Measurements from ENCODE around the gene DNAJC28.
"Not testable (repeated sequence)": the region's sequence is repeated elsewhere in the genome, so short reads cannot be mapped to it uniquely, and the experiment has no call there.

Gene DNAJC28

DNA sequence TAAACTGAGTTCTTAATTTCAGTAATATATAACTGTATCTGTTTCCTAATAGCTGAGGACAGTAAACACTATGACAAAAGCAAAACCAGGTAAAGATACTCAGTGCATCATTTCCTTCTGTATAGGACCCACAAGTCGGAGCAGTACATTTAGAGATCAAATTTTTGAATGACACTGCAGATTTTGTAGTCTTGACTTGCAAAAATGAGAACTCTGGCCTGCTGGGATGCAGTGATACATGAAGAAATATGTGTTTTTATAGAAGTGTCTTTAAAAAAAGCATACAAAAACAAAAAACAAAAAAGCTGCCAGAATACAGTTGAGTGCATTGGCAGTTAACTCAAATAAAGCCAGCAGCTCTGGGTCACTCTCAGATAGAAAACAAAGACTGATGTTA lies 31.4 kb upstream of the DNAJC28 start:
- no peak for DNase-seq (ENCODE audit: low read depth)
- no peak overlapping the region for H3K4me3 ChIP-seq (replicated peaks; ENCODE audit: low read depth, low read length)
- TF ChIP-seq, protein P1, sequence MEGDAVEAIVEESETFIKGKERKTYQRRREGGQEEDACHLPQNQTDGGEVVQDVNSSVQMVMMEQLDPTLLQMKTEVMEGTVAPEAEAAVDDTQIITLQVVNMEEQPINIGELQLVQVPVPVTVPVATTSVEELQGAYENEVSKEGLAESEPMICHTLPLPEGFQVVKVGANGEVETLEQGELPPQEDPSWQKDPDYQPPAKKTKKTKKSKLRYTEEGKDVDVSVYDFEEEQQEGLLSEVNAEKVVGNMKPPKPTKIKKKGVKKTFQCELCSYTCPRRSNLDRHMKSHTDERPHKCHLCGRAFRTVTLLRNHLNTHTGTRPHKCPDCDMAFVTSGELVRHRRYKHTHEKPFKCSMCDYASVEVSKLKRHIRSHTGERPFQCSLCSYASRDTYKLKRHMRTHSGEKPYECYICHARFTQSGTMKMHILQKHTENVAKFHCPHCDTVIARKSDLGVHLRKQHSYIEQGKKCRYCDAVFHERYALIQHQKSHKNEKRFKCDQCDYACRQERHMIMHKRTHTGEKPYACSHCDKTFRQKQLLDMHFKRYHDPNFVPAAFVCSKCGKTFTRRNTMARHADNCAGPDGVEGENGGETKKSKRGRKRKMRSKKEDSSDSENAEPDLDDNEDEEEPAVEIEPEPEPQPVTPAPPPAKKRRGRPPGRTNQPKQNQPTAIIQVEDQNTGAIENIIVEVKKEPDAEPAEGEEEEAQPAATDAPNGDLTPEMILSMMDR (IDR thresholded peaks at IDR 0.05; ENCODE audit: low read length, missing control alignments), result no peak

- DNase-seq (ENCODE audit: low read depth), result no peak
- no peak overlapping the region for H3K4me3 ChIP-seq (replicated peaks; ENCODE audit: low read depth, low read length)
- TF ChIP-seq, protein P1 (IDR thresholded peaks at IDR 0.05; ENCODE audit: low read length, missing control alignments), result no peak
Observed at GRCh38 chr21:33522297-33522952, 30.9 kb upstream of the DNAJC28 start.

DNA sequence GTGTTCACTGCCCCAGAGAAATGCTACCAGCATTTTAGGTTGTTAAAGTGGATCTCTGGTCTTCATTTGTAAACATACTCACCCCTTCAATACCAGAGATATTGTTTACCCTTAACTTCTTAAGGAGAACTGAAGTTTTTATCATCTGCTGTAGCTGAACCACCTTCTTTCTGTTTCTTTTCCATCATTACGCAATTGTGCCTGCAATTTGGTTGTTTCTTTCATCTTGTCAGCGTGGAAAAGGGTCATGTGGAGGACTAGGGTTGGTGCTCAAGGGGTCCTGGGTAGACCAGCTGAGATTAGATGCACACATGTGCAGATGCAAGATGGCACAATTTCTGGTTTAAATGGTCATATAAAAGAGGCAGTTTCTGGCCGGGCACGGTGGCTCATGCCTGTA lies 27.4 kb upstream of the DNAJC28 start:
- TF ChIP-seq, protein P1 (IDR thresholded peaks at IDR 0.05; ENCODE audit: low read length, missing control alignments), result no peak
- no peak for DNase-seq (ENCODE audit: low read depth)
- no peak overlapping the region for H3K4me3 ChIP-seq (replicated peaks; ENCODE audit: low read depth, low read length)

DNA sequence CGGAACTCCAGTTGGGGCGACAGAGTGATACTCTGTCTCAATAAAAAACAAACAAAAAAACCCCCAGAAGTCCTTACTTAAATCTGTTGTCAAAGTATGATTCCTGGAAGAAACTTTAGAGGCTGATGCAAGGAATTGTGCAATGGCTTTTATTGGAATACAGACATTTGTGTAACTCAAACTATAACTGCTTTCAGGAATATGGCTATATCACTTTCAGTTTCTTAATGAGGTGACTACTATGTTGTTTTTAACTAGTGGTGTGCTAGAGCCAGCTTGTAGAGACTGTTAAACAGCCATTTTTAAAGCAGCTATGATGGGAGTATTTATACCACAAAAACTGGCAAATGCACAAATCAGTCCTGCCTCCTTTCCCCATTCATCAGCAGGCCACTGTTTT lies 22.7 kb upstream of the DNAJC28 start:
- TF ChIP-seq, protein P1 (IDR thresholded peaks at IDR 0.05; ENCODE audit: low read length, missing control alignments), result no peak
- peak; percentile 43 for DNase-seq (ENCODE audit: low read depth)
- H3K4me3 ChIP-seq (replicated peaks; ENCODE audit: low read depth, low read length), result no peak overlapping the region

GRCh38 chr21:33512481-33512880 lies 21.0 kb upstream of the DNAJC28 start:
- no peak for DNase-seq (ENCODE audit: low read depth)
- H3K4me3 ChIP-seq (replicated peaks; ENCODE audit: low read depth, low read length), result no peak overlapping the region
- TF ChIP-seq, protein P1 (IDR thresholded peaks at IDR 0.05; ENCODE audit: low read length, missing control alignments), result no peak

GRCh38 chr21:33511639-33512038 lies 20.1 kb upstream of the DNAJC28 start:
- no peak for DNase-seq (ENCODE audit: low read depth)
- H3K4me3 ChIP-seq (replicated peaks; ENCODE audit: low read depth, low read length), result no peak overlapping the region
- TF ChIP-seq, protein P1 (IDR thresholded peaks at IDR 0.05; ENCODE audit: low read length, missing control alignments), result no peak

GRCh38 chr21:33510826-33511225 lies 19.3 kb upstream of the DNAJC28 start:
- H3K4me3 ChIP-seq (replicated peaks; ENCODE audit: low read depth, low read length), result no peak overlapping the region
- TF ChIP-seq, protein P1 (IDR thresholded peaks at IDR 0.05; ENCODE audit: low read length, missing control alignments), result no peak
- no peak for DNase-seq (ENCODE audit: low read depth)

DNA sequence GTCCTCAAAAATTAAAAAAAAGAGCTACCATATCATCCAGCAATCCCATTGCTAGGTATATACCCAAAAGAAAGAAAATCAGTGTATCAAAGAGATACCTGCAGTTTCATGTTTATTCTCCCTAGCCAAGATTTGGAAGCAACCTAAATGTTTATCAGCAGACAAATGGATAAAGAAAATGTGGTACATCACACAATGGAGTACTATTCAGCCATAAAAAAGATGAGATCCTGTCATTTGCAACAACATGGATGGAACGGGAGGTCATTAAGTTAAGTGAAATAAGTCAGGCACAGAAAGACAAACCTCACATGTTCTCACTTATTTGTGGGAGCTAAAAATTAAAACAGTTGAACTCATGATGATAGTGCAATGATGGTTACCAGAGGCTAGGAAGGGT lies 15.5 kb upstream of the DNAJC28 start:
- H3K4me3 ChIP-seq (replicated peaks; ENCODE audit: low read depth, low read length); DNase-seq (ENCODE audit: low read depth): not testable (repeated sequence)

All from fibroblast of pulmonary artery (primary cell).